Stimulated activated CD8-positive, alpha-beta memory T cell treated with anti-CD3 and anti-CD28 coated beads, Interleukin-7, amount 100 ng/mL, for 1 hour (primary cell): ENCODE measurements around the gene B4GALT3.

Experiments used
- DNase-seq, 2 donors: peaks; one replicate each; pipeline ENCODE4 v3.0.0-alpha.2; 2020; ENCODE audit warnings: low read depth in 2 of 2

B4GALT3 gene

GRCh38 chr1:161188381-161188780 is 11.1 kb upstream of the B4GALT3 start:
- DNase-seq, result no peak

- DNase-seq, result no peak
Observed at GRCh38 chr1:161187311-161187710, 10.0 kb upstream of the B4GALT3 start.

GRCh38 chr1:161185732-161186311 is 8.5 kb upstream of the B4GALT3 start:
- no peak for DNase-seq

GRCh38 chr1:161185282-161185682 is 8.0 kb upstream of the B4GALT3 start:
- DNase-seq, result peak in 1 of 2 donors; percentile 44

- no peak for DNase-seq
Observed at GRCh38 chr1:161182214-161182613, 4.9 kb upstream of the B4GALT3 start.

- no peak for DNase-seq
Observed at GRCh38 chr1:161180639-161181038, 3.3 kb upstream of the B4GALT3 start.

GRCh38 chr1:161179698-161180097 is 2.4 kb upstream of the B4GALT3 start:
- DNase-seq, result no peak

- DNase-seq, result no peak
Observed at GRCh38 chr1:161177936-161178244, 583 bp upstream of the B4GALT3 start.

GRCh38 chr1:161176468-161177111 is 717 bp downstream of the B4GALT3 start:
- DNase-seq, result no peak

GRCh38 chr1:161175771-161176453 is 1.4 kb downstream of the B4GALT3 start:
- no peak for DNase-seq

- no peak for DNase-seq
Observed at GRCh38 chr1:161174911-161175310, 2.4 kb downstream of the B4GALT3 start.

GRCh38 chr1:161173711-161174110 is 3.6 kb downstream of the B4GALT3 start:
- DNase-seq, result no peak

GRCh38 chr1:161172776-161173376 is 4.4 kb downstream of the B4GALT3 start:
- no peak for DNase-seq

GRCh38 chr1:161172349-161172748 is 5.0 kb downstream of the B4GALT3 start:
- no peak for DNase-seq

- DNase-seq, result no peak
Observed at GRCh38 chr1:161171696-161172095, 5.6 kb downstream of the B4GALT3 start.

- no peak for DNase-seq
Observed at GRCh38 chr1:161171191-161171590, 6.1 kb downstream of the B4GALT3 start.

GRCh38 chr1:161168906-161169305 is 8.4 kb downstream of the B4GALT3 start:
- no peak for DNase-seq

- DNase-seq, result no peak
Observed at GRCh38 chr1:161166669-161167548, 10.4 kb downstream of the B4GALT3 start.

GRCh38 chr1:161165742-161166668 is 11.3 kb downstream of the B4GALT3 start, which contains the start of gene PPOX:
PPOX (plus strand) TSS chr1:161166426; CDS start chr1:161166848, 422 bp downstream.
- peak; percentile 80 to 81 for DNase-seq

- DNase-seq, result no peak
Observed at GRCh38 chr1:161164901-161165610, 12.3 kb downstream of the B4GALT3 start.
